T-helper 22 cell (primary cell): Measurements from ENCODE around the gene MESP2.
"Not testable (repeated sequence)": the region's sequence is repeated elsewhere in the genome, so short reads cannot be mapped to it uniquely, and the experiment has no call there.

Experiments used
- DNase-seq: peaks from one replicate; pipeline ENCODE4 v3.0.0-alpha.2; 2020; ENCODE audit warnings: low read depth

MESP2 gene

DNA sequence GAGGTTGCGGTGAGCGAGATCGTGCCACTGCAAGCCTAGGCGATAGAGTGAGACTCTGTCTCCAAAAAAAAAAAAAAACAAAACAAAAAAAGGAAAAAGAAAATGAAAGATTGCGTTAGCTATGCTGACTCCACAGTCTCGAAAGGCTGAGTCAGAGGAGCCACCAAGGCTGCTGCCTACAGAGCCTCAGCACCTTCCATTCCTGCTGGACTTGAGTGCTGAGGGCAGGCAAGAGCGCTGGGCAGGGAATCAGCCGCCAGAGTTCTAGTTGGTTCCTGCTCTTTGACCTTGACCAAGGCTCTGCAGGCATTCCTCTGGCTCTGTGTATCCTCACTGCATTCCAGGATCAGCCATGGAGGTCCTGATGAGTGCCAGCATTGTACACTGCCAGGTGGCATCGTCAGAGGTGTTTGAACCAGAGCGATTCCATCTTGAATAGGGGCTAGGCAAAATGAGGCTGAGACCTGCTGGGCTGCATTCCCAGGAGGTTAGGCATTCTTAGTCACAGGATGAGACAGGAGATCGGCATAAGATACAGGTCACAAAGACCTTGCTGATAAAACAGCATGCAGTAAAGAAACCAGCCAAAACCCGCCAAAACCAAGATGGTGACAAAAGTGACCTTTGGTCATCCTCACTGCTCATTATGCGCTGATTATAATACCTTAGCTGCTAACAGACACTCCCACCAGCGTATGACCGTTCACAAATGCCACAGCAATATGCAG, 5.9 kb downstream of the MESP2 start:
- DNase-seq: no peak

GRCh38 chr15:89782619-89782950, 6.5 kb downstream of the MESP2 start:
- not testable (repeated sequence) for DNase-seq

- DNase-seq: no peak
These were observed 7.2 kb downstream of the MESP2 start for GRCh38 chr15:89783111-89783860.

DNA sequence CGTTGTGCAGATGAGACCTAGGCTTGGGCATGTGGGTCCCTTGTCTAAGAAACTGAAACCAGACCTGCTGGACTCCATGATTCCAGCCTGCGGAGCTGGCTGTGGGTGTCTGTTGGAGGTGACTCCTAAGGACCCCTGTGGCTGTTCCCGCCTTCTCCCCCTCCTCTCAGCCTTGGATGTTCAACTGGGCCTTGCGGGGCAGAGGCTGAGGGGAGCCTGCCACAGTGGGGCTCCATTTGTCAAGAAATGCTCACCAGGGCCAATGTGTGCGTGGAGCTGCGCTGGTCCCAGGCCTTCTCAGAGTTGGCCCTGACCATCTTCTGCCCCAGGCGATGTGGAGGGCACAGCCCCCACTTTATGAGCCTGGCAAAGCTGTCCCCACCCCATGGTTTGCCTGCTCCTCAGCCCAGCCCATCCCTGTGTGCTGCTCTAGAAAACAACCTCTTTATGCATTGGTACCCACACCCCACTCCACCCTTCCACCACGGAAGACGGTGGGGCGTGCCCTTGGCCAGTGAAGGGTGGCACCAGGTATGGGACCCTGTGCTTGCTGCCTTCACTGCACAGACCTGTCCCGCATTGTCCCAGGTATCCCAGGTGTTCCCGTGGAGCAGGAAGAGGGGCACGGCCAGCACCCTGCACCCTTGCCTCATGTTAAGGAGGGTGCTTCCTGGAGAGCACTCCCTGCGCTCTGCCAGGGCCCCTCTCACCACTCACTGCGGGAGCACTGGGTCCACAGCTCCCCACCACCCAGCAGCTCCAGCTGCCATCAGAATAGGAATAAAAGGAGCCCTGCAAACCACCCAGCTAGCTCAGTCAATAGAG, 7.9 kb downstream of the MESP2 start:
- DNase-seq: no peak

DNA sequence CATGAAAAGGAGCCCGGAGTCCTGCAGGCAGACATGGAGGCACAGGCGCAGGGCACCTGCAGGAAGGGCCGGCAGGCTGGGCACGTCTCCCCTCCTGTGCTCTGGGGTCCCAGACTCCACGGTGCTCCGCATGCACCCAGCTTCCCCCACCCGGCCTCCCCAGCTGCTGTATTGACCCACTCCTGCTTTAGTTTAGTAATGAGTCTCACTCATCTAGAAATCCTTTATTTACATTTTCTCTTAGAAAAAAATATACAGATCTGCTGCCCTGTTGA, 8.5 kb downstream of the MESP2 start:
- DNase-seq: no peak

GRCh38 chr15:89785064-89785773, 9.1 kb downstream of the MESP2 start:
- no peak for DNase-seq

GRCh38 chr15:89785774-89786140, 9.6 kb downstream of the MESP2 start:
- no peak for DNase-seq

DNA sequence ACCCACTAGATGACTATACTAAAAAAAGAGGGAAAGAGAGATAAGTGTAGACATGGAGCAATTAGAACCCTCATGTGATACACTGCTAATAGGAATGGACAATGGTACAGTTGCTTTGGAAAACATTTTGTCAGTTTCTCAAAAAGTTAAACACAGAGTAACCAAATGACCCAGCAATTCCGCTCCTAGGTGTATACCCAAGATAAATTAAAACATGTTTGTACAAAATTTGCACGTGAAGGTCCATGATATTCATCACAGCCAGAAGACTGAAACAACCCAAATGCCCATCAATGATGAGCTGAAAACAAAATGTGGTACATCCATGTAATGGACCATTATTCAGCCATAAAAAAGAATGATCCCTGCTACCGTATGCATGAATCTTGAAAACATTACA, 11.8 kb downstream of the MESP2 start:
- no peak for DNase-seq

GRCh38 chr15:89788585-89788984, 12.5 kb downstream of the MESP2 start:
- DNase-seq: not testable (repeated sequence)

DNA sequence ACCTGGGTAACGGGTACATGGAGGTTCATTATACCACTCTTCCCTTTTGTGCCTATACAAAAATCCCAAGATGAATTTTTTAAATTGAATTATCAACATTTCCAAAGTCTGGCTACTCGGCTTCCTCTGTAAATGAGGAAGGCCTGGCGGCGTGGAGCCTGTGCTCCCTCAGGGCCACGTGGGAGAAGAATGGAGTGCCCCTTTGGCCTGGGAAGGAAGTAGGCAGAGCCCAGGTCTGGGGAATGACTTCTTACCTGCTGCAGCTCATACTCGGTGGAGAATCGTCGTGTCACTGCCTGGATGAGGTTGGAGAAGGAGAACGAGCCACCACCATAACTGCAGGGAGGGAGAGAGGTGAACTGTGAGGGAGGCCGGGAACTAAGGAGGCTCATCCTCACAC, 14.1 kb downstream of the MESP2 start:
- no peak for DNase-seq

DNA sequence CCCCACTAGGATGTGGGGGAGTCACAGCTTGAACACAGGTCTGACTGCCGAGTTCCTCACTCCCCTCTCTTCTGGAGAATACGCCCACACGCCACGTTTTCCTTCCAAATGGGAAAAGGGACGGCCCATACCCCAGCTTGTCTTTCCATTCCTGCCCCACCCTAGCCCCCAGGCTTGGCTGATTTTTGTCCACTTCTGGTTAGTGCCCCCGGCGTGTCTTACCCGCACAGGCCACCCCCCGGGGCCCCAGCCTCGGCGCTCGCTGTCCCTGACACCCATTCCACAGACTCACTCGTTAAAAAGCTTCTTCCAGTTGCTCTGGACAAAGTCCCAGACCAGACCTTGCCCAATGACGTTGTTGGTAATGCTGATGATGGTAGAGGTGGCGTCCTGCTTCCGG, 14.5 kb downstream of the MESP2 start:
- no peak for DNase-seq

DNA sequence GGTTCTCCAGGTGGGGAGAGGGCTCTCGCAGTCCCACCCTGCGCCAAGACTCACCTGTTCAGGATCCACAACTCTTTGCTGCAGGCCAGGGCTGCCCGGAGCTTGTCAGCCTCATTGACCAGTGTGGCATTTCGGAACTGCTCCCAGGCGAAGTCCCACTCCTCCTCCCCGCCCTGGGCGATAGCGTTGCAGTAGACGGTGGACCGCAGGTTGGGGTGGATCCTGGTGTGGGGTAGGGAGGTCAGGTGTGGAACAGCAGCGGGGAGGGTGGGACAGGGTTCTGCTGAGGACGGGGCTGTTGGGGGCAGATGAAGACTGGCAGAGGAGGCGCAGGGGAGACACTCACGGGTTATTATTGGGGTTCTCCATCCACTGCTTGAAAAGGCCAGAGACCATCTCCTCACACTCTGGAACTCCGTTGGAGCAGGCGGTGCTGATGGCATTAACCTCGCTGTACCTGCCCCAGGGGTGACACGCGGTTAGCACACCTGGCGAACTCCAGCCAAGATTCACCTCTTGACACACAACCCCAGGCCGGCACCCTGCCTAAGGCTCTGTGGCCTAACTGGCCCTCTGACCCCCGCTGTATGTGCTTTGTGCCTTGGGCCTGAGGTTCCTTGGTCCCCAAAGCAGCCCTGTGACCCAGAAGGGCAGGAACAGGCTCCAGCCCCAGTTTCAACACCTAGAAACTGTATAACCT, 16.1 kb downstream of the MESP2 start:
- DNase-seq: no peak

- DNase-seq: no peak
These were observed 18.6 kb downstream of the MESP2 start for GRCh38 chr15:89794627-89795241.

- DNase-seq: no peak
These were observed 19.9 kb downstream of the MESP2 start for GRCh38 chr15:89795996-89796395.

DNA sequence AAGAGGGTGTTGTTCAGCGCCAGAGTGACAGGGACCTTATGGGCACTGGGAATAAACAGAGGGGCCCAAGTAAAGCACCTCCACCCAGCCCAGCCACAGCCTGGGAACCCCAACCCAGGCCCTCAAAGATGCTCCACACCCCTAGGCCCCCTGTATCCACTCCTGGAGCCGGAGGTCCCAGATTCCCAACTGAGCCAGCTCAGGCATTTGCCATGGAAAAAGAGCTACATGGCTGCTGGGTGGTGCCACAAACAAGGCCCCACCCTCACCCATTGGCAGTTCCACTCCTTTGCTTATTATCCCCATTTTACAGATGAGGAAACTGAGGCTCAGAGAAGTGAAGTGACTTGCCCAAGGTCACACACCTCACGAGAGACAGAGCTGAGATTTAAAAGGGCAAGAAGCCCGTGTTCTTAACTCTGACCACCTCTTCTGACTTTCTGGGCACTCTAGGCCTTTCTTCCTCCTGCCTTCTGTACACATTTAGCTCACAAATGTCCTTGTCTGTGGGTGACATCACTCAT, 21.6 kb downstream of the MESP2 start:
- no peak for DNase-seq

DNA sequence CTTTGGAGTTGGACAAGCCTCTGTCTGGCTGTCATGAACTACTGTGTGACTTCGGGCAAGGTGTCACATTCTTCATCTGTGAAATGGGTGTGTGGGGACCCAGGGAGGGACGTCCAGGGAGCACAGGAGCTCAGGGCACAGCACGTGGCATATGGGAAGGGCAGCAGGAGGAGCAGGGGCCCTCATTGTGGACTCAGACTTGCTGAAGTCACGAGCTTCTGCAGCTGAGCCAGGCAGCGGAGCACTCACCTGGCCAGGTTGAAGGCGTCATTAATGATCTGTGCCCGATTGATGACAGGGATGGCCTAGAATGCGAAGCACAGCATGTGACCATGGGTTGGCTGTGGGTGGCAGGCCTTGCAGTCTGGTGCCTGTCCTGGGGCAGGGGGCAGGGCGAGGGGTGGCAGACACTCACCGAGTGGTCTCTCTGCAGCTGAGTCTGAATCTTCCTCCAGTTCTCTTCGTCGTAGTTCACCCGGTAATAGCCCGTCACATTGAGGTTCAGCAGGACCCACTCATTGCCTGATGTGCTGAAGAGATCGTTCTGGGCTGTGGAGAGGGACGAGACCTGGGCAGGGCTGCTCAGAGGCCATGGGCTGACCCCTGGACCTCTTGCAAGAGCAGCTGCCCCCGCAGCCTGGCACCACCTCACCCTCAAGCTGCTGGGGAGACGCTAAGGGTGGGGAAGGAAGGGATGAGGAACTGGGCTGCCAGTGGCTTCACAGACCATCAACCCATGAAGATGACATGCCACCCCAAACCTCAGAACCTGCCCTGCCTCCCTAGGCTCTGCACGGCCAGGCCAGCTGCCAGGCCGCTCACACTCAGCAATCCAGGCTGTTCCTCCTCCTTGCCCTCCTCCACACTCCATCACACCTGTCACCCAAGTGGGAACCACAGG, 23.1 kb downstream of the MESP2 start:
- DNase-seq: no peak

DNA sequence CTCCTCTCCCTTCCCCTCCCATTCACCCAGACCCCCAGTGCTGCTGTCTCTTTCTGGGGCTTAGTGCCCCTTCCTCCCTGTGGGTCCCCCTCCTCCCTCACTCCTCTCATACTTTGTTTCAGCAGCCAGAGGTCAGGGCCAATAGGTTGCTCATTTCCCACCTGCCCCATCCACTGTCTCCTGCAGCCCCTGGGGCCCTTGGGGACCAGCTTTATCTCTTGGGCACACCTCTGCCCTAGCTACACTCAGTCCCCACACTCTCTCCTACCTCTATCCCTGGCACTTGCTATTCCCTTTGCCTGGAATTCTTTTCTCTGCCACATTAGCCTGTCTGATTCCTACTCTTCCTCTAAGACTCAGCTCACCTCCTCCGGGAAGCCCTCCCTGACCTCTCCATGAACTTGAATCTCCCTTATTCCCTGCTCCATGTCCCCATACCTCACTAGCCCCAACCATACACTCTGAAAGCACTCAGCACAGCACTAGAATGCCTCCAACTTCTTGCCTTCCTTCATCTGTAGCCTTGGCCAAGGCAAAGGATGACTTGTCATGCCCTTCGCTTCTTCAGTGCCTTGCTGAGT, 23.9 kb downstream of the MESP2 start:
- DNase-seq: no peak

DNA sequence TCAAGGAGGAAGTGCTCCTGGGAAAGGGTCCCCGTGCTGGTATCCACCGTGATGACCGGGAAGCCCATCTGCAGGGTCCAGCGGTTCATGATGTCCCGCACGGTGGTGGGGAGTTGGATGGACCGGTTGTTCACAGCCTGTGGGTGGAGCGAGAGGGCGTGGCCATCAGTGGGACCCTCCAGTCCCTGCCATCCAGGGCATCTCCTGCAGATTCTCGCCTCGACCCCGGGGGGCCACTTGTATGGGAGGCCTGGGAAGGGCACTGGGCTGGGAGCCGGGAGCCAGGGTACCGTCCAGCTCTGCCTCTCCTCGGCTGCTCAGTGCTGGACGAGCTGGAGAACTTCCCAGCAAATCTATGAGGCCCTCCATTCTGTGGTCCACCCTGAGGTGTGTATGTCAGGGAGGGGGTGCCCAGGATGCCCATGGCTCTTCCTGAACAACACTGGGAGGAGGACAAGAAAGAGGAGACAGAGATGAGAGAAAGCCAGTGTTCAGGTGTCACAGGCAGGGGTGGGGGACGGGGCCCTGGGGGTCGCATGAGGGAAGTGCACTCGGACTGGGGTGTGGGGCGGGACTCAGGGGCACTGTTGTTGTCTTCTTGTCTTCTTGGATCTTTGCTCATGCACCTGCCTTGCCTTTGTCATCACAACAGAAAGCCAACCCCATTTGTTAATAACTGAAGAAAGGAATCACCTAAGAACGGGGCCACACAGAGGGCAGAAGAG, 25.5 kb downstream of the MESP2 start:
- DNase-seq: no peak

DNA sequence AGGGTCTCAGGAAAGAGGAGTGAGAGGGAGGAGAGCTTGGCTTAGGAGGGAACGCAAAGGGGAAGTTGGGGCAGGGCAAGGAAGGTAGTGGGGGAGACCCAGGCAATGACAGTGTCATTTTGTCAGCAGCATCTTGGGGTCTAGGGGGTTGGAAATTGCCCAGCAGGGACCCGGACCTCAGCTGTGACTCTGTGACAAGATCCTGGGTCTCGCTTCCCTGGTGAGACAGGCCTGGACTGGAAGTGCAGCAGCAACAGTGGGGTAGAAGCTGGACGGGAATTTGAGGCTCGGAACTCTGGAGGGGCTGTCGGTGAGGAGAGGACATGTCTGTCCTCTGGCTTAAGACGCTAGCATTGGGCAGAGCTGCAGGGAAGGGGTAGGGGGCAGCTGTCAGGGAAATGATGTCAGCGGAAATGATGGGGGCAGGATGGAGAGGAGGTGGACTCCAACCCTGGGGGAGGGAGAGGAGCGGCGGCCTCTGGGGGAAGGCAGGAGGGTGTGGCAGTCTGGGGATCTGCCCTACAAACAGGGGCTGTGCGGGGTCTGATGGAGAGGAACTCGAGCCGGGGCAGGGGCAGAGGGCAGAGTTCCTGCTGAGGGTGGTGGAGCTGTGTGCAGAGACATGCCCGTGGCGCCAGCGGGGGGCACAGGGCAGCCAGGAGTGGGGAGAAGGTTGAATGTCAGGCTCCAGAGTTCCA, 26.2 kb downstream of the MESP2 start:
- no peak for DNase-seq
